Keratinocyte (primary cell): ENCODE measurements around the gene DCLRE1A. TPM values are rescaled to one million over a fixed set of nuclear protein-coding genes. Genes with fewer than 3 reads are reported as not detected.

Source experiments
- DNase-seq: peaks from one replicate; pipeline ENCODE4 v3.0.0-alpha.2; 2011; ENCODE audit warnings: low read depth, missing footprints, low spot score
- FAIRE-seq: peaks from 2 replicates; lab custom pipeline; 2011; peaks lifted over from hg19 to GRCh38; lab: Jason Lieb, UNC
- H2AFZ ChIP-seq: 2 replicates; pipeline ENCODE4 v1.6.0; 2012; ENCODE audit warnings: low read length, control low read depth, inconsistent platforms; ENCODE audit not compliant: control insufficient read depth
- H3K27ac ChIP-seq: 2 replicates; pipeline ENCODE4 v1.5.1; 2011; ENCODE audit warnings: low read length; ENCODE audit not compliant: control insufficient read depth, insufficient read depth
- H3K27me3 ChIP-seq: 3 replicates; pipeline ENCODE4 v1.6.0; 2011; ENCODE audit warnings: low read length; ENCODE audit not compliant: control insufficient read depth, insufficient read depth; ENCODE audit errors: extremely low read depth
- H3K36me3 ChIP-seq, 2 experiments: 2 replicates in 1 of 2; 3 replicates in 1 of 2; pipeline ENCODE4 v1.5.1; 2011; ENCODE audit warnings: low read length in 2 of 2, mild to moderate bottlenecking in 1 of 2; ENCODE audit not compliant: control insufficient read depth in 2 of 2, insufficient read depth in 2 of 2; ENCODE audit errors: extremely low read depth in 1 of 2
- H3K4me1 ChIP-seq: 3 replicates; pipeline ENCODE4 v1.5.1; 2011; ENCODE audit warnings: low read length; ENCODE audit not compliant: control insufficient read depth, insufficient read depth; ENCODE audit errors: extremely low read depth
- H3K4me2 ChIP-seq: 3 replicates; pipeline ENCODE4 v1.6.0; 2011; ENCODE audit warnings: low read depth, low read length; ENCODE audit not compliant: control insufficient read depth, insufficient read depth; ENCODE audit errors: extremely low read depth
- H3K4me3 ChIP-seq, 3 experiments: fragments of 200-600 bp in 1 of 3; sonication (generic) in 1 of 3; 2 replicates in 2 of 3; 3 replicates in 1 of 3; pipeline ENCODE4 v1.5.1; 2011 to 2016; ENCODE audit warnings: low read length in 3 of 3, mild to moderate bottlenecking in 3 of 3, control low read depth in 2 of 3, inconsistent platforms in 1 of 3, low read depth in 1 of 3, mixed read lengths in 1 of 3, mixed run types in 1 of 3, moderate library complexity in 1 of 3; ENCODE audit not compliant: control insufficient read depth in 2 of 3, insufficient read depth in 2 of 3; ENCODE audit errors: extremely low read depth in 1 of 3
- H3K79me2 ChIP-seq: 2 replicates; pipeline ENCODE4 v1.6.0; 2012; ENCODE audit warnings: low read length; ENCODE audit not compliant: control insufficient read depth, insufficient read depth
- H3K9ac ChIP-seq: 3 replicates; pipeline ENCODE4 v1.6.0; 2011; ENCODE audit warnings: low read length; ENCODE audit not compliant: control insufficient read depth, insufficient read depth; ENCODE audit errors: extremely low read depth
- H3K9me1 ChIP-seq: 3 replicates; pipeline ENCODE4 v1.6.0; 2011; ENCODE audit warnings: low read length; ENCODE audit not compliant: control insufficient read depth, insufficient read depth; ENCODE audit errors: extremely low read depth
- H3K9me3 ChIP-seq: 2 replicates; pipeline ENCODE4 v1.5.1; 2012; ENCODE audit warnings: low read depth, low read length; ENCODE audit not compliant: control insufficient read depth
- H4K20me1 ChIP-seq: 3 replicates; pipeline ENCODE4 v1.6.0; 2011; ENCODE audit warnings: low read length; ENCODE audit not compliant: control insufficient read depth, insufficient read depth; ENCODE audit errors: extremely low read depth
- CTCF ChIP-seq, 3 experiments: IDR thresholded peaks in 1 of 3; conservative IDR thresholded peaks in 1 of 3; optimal IDR thresholded peaks in 1 of 3; 2 replicates in 2 of 3; 3 replicates in 1 of 3; pipeline versions ENCODE3 to v1.5.1; 2011; ENCODE audit warnings: low read length in 3 of 3, mild to moderate bottlenecking in 3 of 3, moderate library complexity in 2 of 3, control low read depth in 1 of 3, inconsistent platforms in 1 of 3; ENCODE audit not compliant: insufficient read depth in 2 of 3; ENCODE audit errors: extremely low read depth in 1 of 3
- EZH2 ChIP-seq: IDR thresholded peaks from one replicate; pipeline ENCODE4 v1.6.1; 2012; ENCODE audit warnings: inconsistent platforms, mild to moderate bottlenecking, low read length, moderate library complexity
- dilution Hi-C: fragments of 300-500 bp; cut with MboI; formaldehyde crosslinking; loops from one replicate; pipeline ENCODE4 v1.7.0; 2020; ENCODE audit warnings: low sequenced_read_pairs; ENCODE audit not compliant: extremely low pct_ligation_motif_present
- polyA plus RNA-seq, 5 experiments: library from polyadenylated mRNA; depleted of rRNA in 3 of 5; stranded (reverse) in 3 of 5; stranded (forward) in 1 of 5; unstranded in 1 of 5; fragments of >200 nt; gene quantifications; 1 replicate in 1 of 5; 2 replicates in 3 of 5; 3 replicates in 1 of 5; pipeline versions ENCODE4 v1.2.1 to v1.2.3, GENCODE V29; 2011 to 2012; ENCODE audit warnings: missing spikeins in 2 of 5, low read depth in 1 of 5, low replicate concordance in 1 of 5

DCLRE1A gene
- polyA plus RNA-seq, 1 donor (not counting 4 experiments of a cell fraction or from before 2014, with no cell fraction given) = 6.5 TPM

GRCh38 chr10:113891476-113891875 lies 37.6 kb upstream of the DCLRE1A start:
- no peak overlapping the region for H3K4me3 ChIP-seq
- H3K27me3 ChIP-seq = no peaks in the 10 kb centered on the region
- TF ChIP-seq CTCF (optimal IDR thresholded peaks at IDR 0.05 in 1 of 3, IDR thresholded peaks at IDR 0.05 in 1 of 3, conservative IDR thresholded peaks at IDR 0.05 in 1 of 3; ENCODE audit: extremely low read depth in 1 of 3, insufficient read depth in 2 of 3, low read length in 3 of 3) (peak in 1 of 3 experiments; percentile 8), EZH2 (no peak)
- dilution Hi-C loops = no loop called here
- H3K9ac ChIP-seq = no peak overlapping the region
- no peaks in the 10 kb centered on the region for H3K9me1 ChIP-seq
- no peaks in the 10 kb centered on the region for H3K9me3 ChIP-seq
- no peak overlapping the region for H3K4me2 ChIP-seq
- no peaks in the 10 kb centered on the region for H3K79me2 ChIP-seq
- H3K4me1 ChIP-seq = peaks cover 7% of the 10 kb centered on the region
- H4K20me1 ChIP-seq = no peaks in the 10 kb centered on the region
- DNase-seq = no peak
- no peak overlapping the region for H2AFZ ChIP-seq
- H3K36me3 ChIP-seq = peaks cover 0 to 1% of the 10 kb centered on the region in 2 experiments
- FAIRE-seq = no peak
- H3K27ac ChIP-seq = no peak overlapping the region

GRCh38 chr10:113890769-113891168 lies 36.9 kb upstream of the DCLRE1A start:
- peaks cover 0 to 1% of the 10 kb centered on the region in 2 experiments for H3K36me3 ChIP-seq
- no peak overlapping the region for H3K9ac ChIP-seq
- H3K9me3 ChIP-seq = no peaks in the 10 kb centered on the region
- TF ChIP-seq CTCF (optimal IDR thresholded peaks at IDR 0.05 in 1 of 3, IDR thresholded peaks at IDR 0.05 in 1 of 3, conservative IDR thresholded peaks at IDR 0.05 in 1 of 3; ENCODE audit: extremely low read depth in 1 of 3, insufficient read depth in 2 of 3, low read length in 3 of 3) (no peak), EZH2 (no peak)
- no peak overlapping the region for H3K4me2 ChIP-seq
- peaks cover 7% of the 10 kb centered on the region for H3K4me1 ChIP-seq
- H3K79me2 ChIP-seq = no peaks in the 10 kb centered on the region
- no peaks in the 10 kb centered on the region for H4K20me1 ChIP-seq
- no peaks in the 10 kb centered on the region for H3K27me3 ChIP-seq
- H3K9me1 ChIP-seq = no peaks in the 10 kb centered on the region
- DNase-seq (no peak), FAIRE-seq (no peak)
- no peak overlapping the region for H3K4me3 ChIP-seq
- H2AFZ ChIP-seq = no peak overlapping the region
- dilution Hi-C loops = no loop called here
- no peak overlapping the region for H3K27ac ChIP-seq
